LNCaP clone FGC (cell line): ENCODE data around the gene SETD1B.

ENCODE experiments used
- DNase-seq: peaks from one replicate; pipeline ENCODE4 v3.0.0-alpha.2; 2011; ENCODE audit warnings: low read depth
- H3K4me3 ChIP-seq: 2 replicates; pipeline ENCODE4 v1.5.1; 2011; ENCODE audit warnings: mild to moderate bottlenecking, low read depth, low read length, control low read depth
- CTCF ChIP-seq: IDR thresholded peaks from 2 replicates; pipeline ENCODE4 v1.5.1; 2012; ENCODE audit warnings: mild to moderate bottlenecking; ENCODE audit not compliant: control insufficient read depth, insufficient read depth; ENCODE audit errors: extremely low read depth

SETD1B gene

GRCh38 chr12:121805171-121806008 is 1.6 kb downstream of the SETD1B start:
- H3K4me3 ChIP-seq = peak overlapping the region; percentile 62
- no peak for TF ChIP-seq CTCF
- no peak for DNase-seq

- TF ChIP-seq CTCF = no peak
- peak overlapping the region; percentile 62 for H3K4me3 ChIP-seq
- DNase-seq = no peak
Observed at GRCh38 chr12:121806009-121806545, 2.3 kb downstream of the SETD1B start.

GRCh38 chr12:121806546-121807423 is 3.0 kb downstream of the SETD1B start:
- no peak for TF ChIP-seq CTCF
- peak overlapping the region; percentile 62 for H3K4me3 ChIP-seq
- no peak for DNase-seq

GRCh38 chr12:121807642-121808347 is 4.0 kb downstream of the SETD1B start:
- TF ChIP-seq CTCF = no peak
- H3K4me3 ChIP-seq = no peak overlapping the region
- no peak for DNase-seq

GRCh38 chr12:121808623-121809022 is 4.8 kb downstream of the SETD1B start:
- no peak overlapping the region for H3K4me3 ChIP-seq
- DNase-seq = no peak
- TF ChIP-seq CTCF = no peak

- no peak for TF ChIP-seq CTCF
- DNase-seq = no peak
Observed at GRCh38 chr12:121809712-121810116, 5.9 kb downstream of the SETD1B start.

More at GRCh38 chr12:121809712-121810116, 5.9 kb downstream of the SETD1B start:
- H3K4me3 ChIP-seq = no peak overlapping the region
